HepG2 (cell line): ENCODE data around the gene CLDN15. TPM values are rescaled to one million over a fixed set of nuclear protein-coding genes. Genes with fewer than 3 reads are reported as not detected.

Source experiments
- DNMT3B ChIP-seq: conservative IDR thresholded peaks from 2 replicates; pipeline ENCODE4 v1.6.1; 2016; ENCODE audit warnings: missing biosample characterization, control low read depth
- EEA1 ChIP-seq: sonication (generic); formaldehyde crosslinking; IDR thresholded peaks from 2 replicates; pipeline ENCODE4 v1.5.1; 2020; ENCODE audit warnings: mild to moderate bottlenecking, missing genetic modification reagents, borderline replicate concordance
- HNRNPH1 ChIP-seq: fragments of 200-400 bp; formaldehyde crosslinking; optimal IDR thresholded peaks from 2 replicates; pipeline ENCODE3; 2017; ENCODE audit warnings: mild to moderate bottlenecking, low read depth, low read length
- KAT2B ChIP-seq: fragments of 150-350 bp; IDR thresholded peaks from 2 replicates; pipeline ENCODE4 v1.6.1; 2014; ENCODE audit warnings: low read depth, low read length, borderline replicate concordance
- MEF2D ChIP-seq: sonication (generic); formaldehyde crosslinking; IDR thresholded peaks from 2 replicates; pipeline ENCODE4 v1.5.1; 2020; ENCODE audit warnings: mild to moderate bottlenecking, missing genetic modification reagents
- NONO ChIP-seq, 2 experiments: fragments of 450-650 bp in 1 of 2; sonication (generic) in 1 of 2; formaldehyde crosslinking in 1 of 2; IDR thresholded peaks in 1 of 2; conservative IDR thresholded peaks in 1 of 2; 2 replicates each; pipeline versions ENCODE4 v1.6.1 to v1.8.0; 2017 to 2022; ENCODE audit warnings: mild to moderate bottlenecking in 1 of 2, missing genetic modification reagents in 1 of 2, moderate library complexity in 1 of 2
- SP140L ChIP-seq: sonication (generic); formaldehyde crosslinking; IDR thresholded peaks from 2 replicates; pipeline ENCODE4 v1.4.0; 2020; ENCODE audit warnings: missing genetic modification reagents, borderline replicate concordance
- ZC3H4 ChIP-seq: sonication (generic); formaldehyde crosslinking; IDR thresholded peaks from 2 replicates; pipeline ENCODE4 v1.4.0; 2020; ENCODE audit warnings: missing genetic modification reagents, borderline replicate concordance
- ZNF282 ChIP-seq: fragments of 450-650 bp; IDR thresholded peaks from 2 replicates; pipeline ENCODE4 v1.6.1; 2018; ENCODE audit not compliant: partially characterized antibody
- ZNF484 ChIP-seq: sonication (generic); formaldehyde crosslinking; IDR thresholded peaks from 2 replicates; pipeline ENCODE4 v1.5.1; 2020; ENCODE audit warnings: mild to moderate bottlenecking, low read depth, missing genetic modification reagents, borderline replicate concordance
- ZNF720 ChIP-seq: sonication (generic); formaldehyde crosslinking; IDR thresholded peaks from 2 replicates; pipeline ENCODE4 v1.4.0; 2020; ENCODE audit warnings: missing genetic modification reagents
- ZNF891 ChIP-seq: sonication (generic); formaldehyde crosslinking; IDR thresholded peaks from 2 replicates; pipeline ENCODE4 v1.5.0; 2020; ENCODE audit warnings: mild to moderate bottlenecking, missing genetic modification reagents
- ZSCAN20 ChIP-seq: sonication (generic); formaldehyde crosslinking; IDR thresholded peaks from 2 replicates; pipeline ENCODE4 v1.4.0; 2020; ENCODE audit warnings: missing genetic modification reagents, mild to moderate bottlenecking, borderline replicate concordance
- polyA plus RNA-seq, 8 experiments: library from polyadenylated mRNA; depleted of rRNA in 3 of 8; stranded (reverse) in 7 of 8; unstranded in 1 of 8; fragments of >200 nt; fragmentation: Illumina TruSeq in 4 of 8; extraction: Trizol in 4 of 8; gene quantifications; 2 replicates each; pipeline versions ENCODE4 v1.2.1 to v1.2.3, GENCODE V29; 2011 to 2016; ENCODE audit warnings: low read depth in 4 of 8, missing spikeins in 1 of 8, mixed read lengths in 1 of 8; ENCODE audit not compliant: insufficient read depth in 1 of 8
- total RNA-seq, 5 experiments: library from RNA; depleted of rRNA; stranded (reverse); fragments of >200 nt; fragmentation: Illumina TruSeq; extraction: Trizol; gene quantifications; 2 replicates each; pipeline ENCODE4 v1.2.3, GENCODE V29; 2016; ENCODE audit warnings: low read depth in 1 of 5
- TF ChIP-seq, protein P1 (sequence below): sonication (generic); formaldehyde crosslinking; IDR thresholded peaks from 2 replicates; pipeline ENCODE4 v1.4.0; 2020; ENCODE audit warnings: missing genetic modification reagents
- TF ChIP-seq, protein P2 (sequence below): sonication (generic); formaldehyde crosslinking; IDR thresholded peaks from 2 replicates; pipeline ENCODE4 v1.4.0; 2020; ENCODE audit warnings: missing genetic modification reagents
- TF ChIP-seq, protein P3 (sequence below): sonication (generic); formaldehyde crosslinking; IDR thresholded peaks from 2 replicates; pipeline ENCODE4 v1.4.0; 2020; ENCODE audit warnings: missing genetic modification reagents, low read depth, mild to moderate bottlenecking, borderline replicate concordance
- TF ChIP-seq, protein P4 (sequence below): sonication (generic); formaldehyde crosslinking; IDR thresholded peaks from 2 replicates; pipeline ENCODE4 v1.4.0; 2020; ENCODE audit warnings: mild to moderate bottlenecking, missing genetic modification reagents
- TF ChIP-seq, protein P5 (sequence below): sonication (generic); formaldehyde crosslinking; IDR thresholded peaks from 2 replicates; pipeline ENCODE4 v1.8.1; 2023; ENCODE audit warnings: mild to moderate bottlenecking, moderate library complexity, missing genetic modification reagents

Gene CLDN15
- total and polyA plus RNA-seq, 2 of the 13 experiments (the other 11 are each of a cell fraction or from before 2014, with no cell fraction given) = 7.1 to 17.8 TPM

DNA sequence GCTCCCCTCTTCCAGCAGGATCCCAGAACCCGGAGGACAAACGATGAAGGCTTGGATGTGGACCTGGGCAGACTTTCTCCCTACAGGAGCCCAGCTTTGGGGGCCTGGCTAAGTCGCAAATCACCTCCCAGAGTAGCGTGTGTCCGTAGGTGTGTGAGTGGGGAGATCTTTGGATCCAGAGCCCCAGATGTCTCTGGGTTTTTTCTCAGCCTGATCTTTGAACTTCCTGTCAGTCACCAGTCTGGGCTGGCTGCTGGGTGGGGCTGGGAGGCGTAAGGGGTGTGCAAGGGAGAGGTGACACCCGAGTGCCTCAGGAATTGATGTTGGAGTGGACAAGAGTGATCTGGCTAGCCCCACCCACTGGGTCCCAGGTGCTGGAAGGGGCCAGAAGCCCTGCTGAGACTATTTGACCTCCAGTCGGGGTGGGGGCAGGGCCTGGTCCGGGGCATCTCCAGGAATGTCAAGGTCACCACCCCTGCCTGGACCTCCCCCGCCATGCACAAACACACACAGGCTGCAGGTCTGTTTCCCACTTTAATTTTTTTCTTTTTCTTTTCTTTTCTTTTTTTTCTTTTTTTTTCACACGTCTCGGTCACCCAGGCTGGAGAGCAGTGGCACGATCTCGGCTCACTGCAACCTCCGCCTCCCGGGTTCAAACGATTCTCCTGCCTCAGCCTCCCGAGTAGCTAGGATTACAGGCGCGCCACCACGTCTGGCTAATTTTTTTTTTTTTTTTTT is 36.6 kb downstream of the CLDN15 start, which contains the start of gene MOGAT3 (continued):
- TF ChIP-seq, protein P1, sequence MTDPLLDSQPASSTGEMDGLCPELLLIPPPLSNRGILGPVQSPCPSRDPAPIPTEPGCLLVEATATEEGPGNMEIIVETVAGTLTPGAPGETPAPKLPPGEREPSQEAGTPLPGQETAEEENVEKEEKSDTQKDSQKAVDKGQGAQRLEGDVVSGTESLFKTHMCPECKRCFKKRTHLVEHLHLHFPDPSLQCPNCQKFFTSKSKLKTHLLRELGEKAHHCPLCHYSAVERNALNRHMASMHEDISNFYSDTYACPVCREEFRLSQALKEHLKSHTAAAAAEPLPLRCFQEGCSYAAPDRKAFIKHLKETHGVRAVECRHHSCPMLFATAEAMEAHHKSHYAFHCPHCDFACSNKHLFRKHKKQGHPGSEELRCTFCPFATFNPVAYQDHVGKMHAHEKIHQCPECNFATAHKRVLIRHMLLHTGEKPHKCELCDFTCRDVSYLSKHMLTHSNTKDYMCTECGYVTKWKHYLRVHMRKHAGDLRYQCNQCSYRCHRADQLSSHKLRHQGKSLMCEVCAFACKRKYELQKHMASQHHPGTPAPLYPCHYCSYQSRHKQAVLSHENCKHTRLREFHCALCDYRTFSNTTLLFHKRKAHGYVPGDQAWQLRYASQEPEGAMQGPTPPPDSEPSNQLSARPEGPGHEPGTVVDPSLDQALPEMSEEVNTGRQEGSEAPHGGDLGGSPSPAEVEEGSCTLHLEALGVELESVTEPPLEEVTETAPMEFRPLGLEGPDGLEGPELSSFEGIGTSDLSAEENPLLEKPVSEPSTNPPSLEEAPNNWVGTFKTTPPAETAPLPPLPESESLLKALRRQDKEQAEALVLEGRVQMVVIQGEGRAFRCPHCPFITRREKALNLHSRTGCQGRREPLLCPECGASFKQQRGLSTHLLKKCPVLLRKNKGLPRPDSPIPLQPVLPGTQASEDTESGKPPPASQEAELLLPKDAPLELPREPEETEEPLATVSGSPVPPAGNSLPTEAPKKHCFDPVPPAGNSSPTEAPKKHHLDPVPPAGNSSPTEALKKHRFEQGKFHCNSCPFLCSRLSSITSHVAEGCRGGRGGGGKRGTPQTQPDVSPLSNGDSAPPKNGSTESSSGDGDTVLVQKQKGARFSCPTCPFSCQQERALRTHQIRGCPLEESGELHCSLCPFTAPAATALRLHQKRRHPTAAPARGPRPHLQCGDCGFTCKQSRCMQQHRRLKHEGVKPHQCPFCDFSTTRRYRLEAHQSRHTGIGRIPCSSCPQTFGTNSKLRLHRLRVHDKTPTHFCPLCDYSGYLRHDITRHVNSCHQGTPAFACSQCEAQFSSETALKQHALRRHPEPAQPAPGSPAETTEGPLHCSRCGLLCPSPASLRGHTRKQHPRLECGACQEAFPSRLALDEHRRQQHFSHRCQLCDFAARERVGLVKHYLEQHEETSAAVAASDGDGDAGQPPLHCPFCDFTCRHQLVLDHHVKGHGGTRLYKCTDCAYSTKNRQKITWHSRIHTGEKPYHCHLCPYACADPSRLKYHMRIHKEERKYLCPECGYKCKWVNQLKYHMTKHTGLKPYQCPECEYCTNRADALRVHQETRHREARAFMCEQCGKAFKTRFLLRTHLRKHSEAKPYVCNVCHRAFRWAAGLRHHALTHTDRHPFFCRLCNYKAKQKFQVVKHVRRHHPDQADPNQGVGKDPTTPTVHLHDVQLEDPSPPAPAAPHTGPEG (CRISPR knock-in tag) = no peak; the same call in 1 of the 2 replicates
- TF ChIP-seq, protein P2, sequence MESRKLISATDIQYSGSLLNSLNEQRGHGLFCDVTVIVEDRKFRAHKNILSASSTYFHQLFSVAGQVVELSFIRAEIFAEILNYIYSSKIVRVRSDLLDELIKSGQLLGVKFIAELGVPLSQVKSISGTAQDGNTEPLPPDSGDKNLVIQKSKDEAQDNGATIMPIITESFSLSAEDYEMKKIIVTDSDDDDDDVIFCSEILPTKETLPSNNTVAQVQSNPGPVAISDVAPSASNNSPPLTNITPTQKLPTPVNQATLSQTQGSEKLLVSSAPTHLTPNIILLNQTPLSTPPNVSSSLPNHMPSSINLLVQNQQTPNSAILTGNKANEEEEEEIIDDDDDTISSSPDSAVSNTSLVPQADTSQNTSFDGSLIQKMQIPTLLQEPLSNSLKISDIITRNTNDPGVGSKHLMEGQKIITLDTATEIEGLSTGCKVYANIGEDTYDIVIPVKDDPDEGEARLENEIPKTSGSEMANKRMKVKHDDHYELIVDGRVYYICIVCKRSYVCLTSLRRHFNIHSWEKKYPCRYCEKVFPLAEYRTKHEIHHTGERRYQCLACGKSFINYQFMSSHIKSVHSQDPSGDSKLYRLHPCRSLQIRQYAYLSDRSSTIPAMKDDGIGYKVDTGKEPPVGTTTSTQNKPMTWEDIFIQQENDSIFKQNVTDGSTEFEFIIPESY (CRISPR knock-in tag) = no peak
- TF ChIP-seq HNRNPH1 = no peak
- TF ChIP-seq ZSCAN20 (CRISPR knock-in tag) = 0 out of 2 replicates have a peak, but pooled peaks have one; percentile 31
- no peak for TF ChIP-seq ZNF720 (CRISPR knock-in tag)
- TF ChIP-seq, protein P3, sequence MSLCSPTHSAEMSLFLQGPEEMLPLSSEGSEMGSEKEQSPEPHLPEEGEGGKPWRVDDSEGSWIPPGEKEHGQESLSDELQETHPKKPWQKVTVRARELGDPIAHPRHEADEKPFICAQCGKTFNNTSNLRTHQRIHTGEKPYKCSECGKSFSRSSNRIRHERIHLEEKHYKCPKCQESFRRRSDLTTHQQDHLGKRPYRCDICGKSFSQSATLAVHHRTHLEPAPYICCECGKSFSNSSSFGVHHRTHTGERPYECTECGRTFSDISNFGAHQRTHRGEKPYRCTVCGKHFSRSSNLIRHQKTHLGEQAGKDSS = no peak
- no peak for TF ChIP-seq EEA1 (CRISPR knock-in tag)
- TF ChIP-seq NONO (IDR thresholded peaks at IDR 0.05) = no peak
- TF ChIP-seq NONO (CRISPR knock-in tag; conservative IDR thresholded peaks at IDR 0.05) = peak; percentile 59
- TF ChIP-seq KAT2B = no peak
- TF ChIP-seq, protein P4, sequence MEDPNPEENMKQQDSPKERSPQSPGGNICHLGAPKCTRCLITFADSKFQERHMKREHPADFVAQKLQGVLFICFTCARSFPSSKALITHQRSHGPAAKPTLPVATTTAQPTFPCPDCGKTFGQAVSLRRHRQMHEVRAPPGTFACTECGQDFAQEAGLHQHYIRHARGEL = no peak
- TF ChIP-seq, protein P5, sequence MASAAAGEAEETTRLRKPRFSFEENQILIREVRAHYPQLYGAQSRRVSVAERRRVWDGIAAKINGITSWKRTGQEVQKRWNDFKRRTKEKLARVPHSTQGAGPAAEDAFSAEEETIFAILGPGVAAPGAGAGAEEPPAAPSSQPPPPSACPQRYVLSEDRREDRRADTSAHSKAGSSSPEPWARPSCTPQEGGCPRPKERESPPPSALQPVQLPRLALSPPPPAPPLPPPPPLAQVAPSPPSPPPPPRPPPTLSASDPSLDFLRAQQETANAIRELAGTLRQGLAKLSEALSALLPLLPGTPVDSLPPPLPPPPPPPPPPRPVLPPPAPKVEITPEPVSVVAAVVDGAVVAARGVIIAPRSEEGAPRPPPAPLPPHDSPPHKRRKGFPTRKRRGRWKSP (CRISPR knock-in tag) = peak; percentile 57; the same call in 1 of the 2 replicates
- no peak for TF ChIP-seq ZNF891
- TF ChIP-seq MEF2D = peak; percentile 93
- no peak for TF ChIP-seq ZNF282
- TF ChIP-seq SP140L (CRISPR knock-in tag) = peak; percentile 29; the same call in 1 of the 2 replicates
- no peak for TF ChIP-seq ZNF484 (CRISPR knock-in tag)
- no peak for TF ChIP-seq DNMT3B (CRISPR knock-in tag)
- peak; percentile 65; the same call in 1 of the 2 replicates for TF ChIP-seq ZC3H4 (CRISPR knock-in tag)
